GM18508 (cell line): Measurements from ENCODE around the gene DHX32.

Source experiments
- ATAC-seq: cut with Tn5 transposase; IDR thresholded peaks from one replicate; pipeline ENCODE4 v1.9.1; 2021; ENCODE audit warnings: moderate number of reproducible peaks; ENCODE audit not compliant: insufficient read depth, unreplicated experiment

Gene DHX32

GRCh38 chr10:125850766-125851731 is 30.0 kb downstream of the DHX32 start:
- ATAC-seq: no peak

GRCh38 chr10:125849448-125849847 is 31.6 kb downstream of the DHX32 start:
- no peak for ATAC-seq

GRCh38 chr10:125848857-125849256 is 32.2 kb downstream of the DHX32 start:
- ATAC-seq: no peak

GRCh38 chr10:125848371-125848770 is 32.7 kb downstream of the DHX32 start:
- no peak for ATAC-seq

- ATAC-seq: no peak
Observed at GRCh38 chr10:125846894-125847293, 34.2 kb downstream of the DHX32 start.

GRCh38 chr10:125845617-125846016 is 35.5 kb downstream of the DHX32 start:
- ATAC-seq: no peak

- ATAC-seq: no peak
Observed at GRCh38 chr10:125844751-125845221, 36.3 kb downstream of the DHX32 start.

GRCh38 chr10:125843603-125844329 is 37.3 kb downstream of the DHX32 start:
- ATAC-seq: no peak

GRCh38 chr10:125840955-125841354 is 40.1 kb downstream of the DHX32 start:
- no peak for ATAC-seq

GRCh38 chr10:125840406-125840805 is 40.7 kb downstream of the DHX32 start:
- no peak for ATAC-seq

- ATAC-seq: no peak
Observed at GRCh38 chr10:125838802-125839575, 42.1 kb downstream of the DHX32 start.

GRCh38 chr10:125836746-125837145 is 44.3 kb downstream of the DHX32 start:
- no peak for ATAC-seq

- no peak for ATAC-seq
Observed at GRCh38 chr10:125828311-125828710, 52.8 kb downstream of the DHX32 start.

- ATAC-seq: no peak
Observed at GRCh38 chr10:125827133-125827532, 54.0 kb downstream of the DHX32 start.

GRCh38 chr10:125824736-125825135 is 56.4 kb downstream of the DHX32 start:
- ATAC-seq: no peak

GRCh38 chr10:125823663-125824251 is 57.3 kb downstream of the DHX32 start:
- no peak for ATAC-seq

GRCh38 chr10:125822878-125823662 is 58.0 kb downstream of the DHX32 start, which contains the start of the genes BCCIP and UROS:
Gene BCCIP (plus strand): TSS chr10:125823546. CDS start chr10:125823558, 12 bp downstream.
Gene UROS (minus strand): TSS chr10:125823258. CDS start chr10:125816499, 6,759 bp downstream.
- no peak for ATAC-seq

- ATAC-seq: peak; percentile 45
Observed at GRCh38 chr10:125820701-125821100, 60.4 kb downstream of the DHX32 start.

- ATAC-seq: no peak
Observed at GRCh38 chr10:125817337-125817946, 63.6 kb downstream of the DHX32 start.
